Esophagus muscularis mucosa (tissue), 4 donors: Measurements from ENCODE around the gene RPSA.

Experiments
- CTCF ChIP-seq, 3 experiments: fragments of 200-600 bp in 2 of 3; fragments of 450-650 bp in 1 of 3; sonication (generic) in 2 of 3; IDR thresholded peaks; one replicate each; pipeline ENCODE4 v1.5.1; 2017 to 2019; ENCODE audit warnings: antibody characterized with exemption in 3 of 3, mild to moderate bottlenecking in 2 of 3, moderate library complexity in 1 of 3
- EP300 ChIP-seq: sonication (generic); formaldehyde crosslinking; IDR thresholded peaks from one replicate; pipeline ENCODE4 v1.6.1; 2017; ENCODE audit warnings: antibody characterized with exemption
- POLR2A ChIP-seq: fragments of 450-650 bp; IDR thresholded peaks from one replicate; pipeline ENCODE4 v1.6.1; 2017; ENCODE audit warnings: antibody characterized with exemption, moderate library complexity, mild to moderate bottlenecking, low read depth
- POLR2AphosphoS5 ChIP-seq, 2 donors: sonication (generic); formaldehyde crosslinking; IDR thresholded peaks; one replicate each; pipeline ENCODE4 v1.6.1; 2017; ENCODE audit warnings: antibody characterized with exemption in 2 of 2

- TF ChIP-seq CTCF (IDR thresholded peaks at IDR 0.05) (no peak), POLR2A (no peak), EP300 (no peak), POLR2AphosphoS5 (IDR thresholded peaks at IDR 0.05) (no peak)
Observed at GRCh38 chr3:39361252-39361927, 45.1 kb upstream of the RPSA start.
